ENCODE data around the gene TNIP1.

The TNIP1 gene

DNA sequence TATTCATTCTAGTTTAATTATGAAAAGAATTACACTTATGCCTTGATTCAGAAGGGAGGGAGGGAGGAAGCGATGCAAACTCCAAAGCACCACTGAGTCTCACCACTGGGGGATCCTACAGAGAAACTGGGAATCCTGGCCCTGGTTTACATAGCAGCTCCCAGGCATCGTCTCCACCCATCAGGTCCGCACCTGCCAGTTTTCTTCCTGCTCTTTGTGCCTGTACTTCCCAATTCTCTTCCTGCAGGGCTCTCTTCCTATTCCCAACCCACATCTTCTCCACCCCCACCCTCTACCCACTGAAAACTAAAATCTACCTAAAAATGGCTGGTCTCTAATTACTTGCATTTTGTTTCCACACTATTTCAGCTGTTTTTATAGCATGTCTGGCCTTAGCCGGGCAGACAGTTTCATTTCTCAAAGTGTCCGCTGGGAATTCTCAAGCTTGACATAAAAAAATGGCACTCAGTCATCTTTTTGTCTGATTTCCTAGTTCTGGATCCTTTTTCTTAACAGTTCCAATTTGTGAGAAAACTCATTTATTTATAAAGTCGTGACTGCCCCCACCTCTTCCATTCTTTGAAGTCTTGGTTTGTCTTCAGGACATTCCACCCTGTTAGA, 1.6 kb upstream of the TNIP1 start:
- no peak for DNase-seq

DNA sequence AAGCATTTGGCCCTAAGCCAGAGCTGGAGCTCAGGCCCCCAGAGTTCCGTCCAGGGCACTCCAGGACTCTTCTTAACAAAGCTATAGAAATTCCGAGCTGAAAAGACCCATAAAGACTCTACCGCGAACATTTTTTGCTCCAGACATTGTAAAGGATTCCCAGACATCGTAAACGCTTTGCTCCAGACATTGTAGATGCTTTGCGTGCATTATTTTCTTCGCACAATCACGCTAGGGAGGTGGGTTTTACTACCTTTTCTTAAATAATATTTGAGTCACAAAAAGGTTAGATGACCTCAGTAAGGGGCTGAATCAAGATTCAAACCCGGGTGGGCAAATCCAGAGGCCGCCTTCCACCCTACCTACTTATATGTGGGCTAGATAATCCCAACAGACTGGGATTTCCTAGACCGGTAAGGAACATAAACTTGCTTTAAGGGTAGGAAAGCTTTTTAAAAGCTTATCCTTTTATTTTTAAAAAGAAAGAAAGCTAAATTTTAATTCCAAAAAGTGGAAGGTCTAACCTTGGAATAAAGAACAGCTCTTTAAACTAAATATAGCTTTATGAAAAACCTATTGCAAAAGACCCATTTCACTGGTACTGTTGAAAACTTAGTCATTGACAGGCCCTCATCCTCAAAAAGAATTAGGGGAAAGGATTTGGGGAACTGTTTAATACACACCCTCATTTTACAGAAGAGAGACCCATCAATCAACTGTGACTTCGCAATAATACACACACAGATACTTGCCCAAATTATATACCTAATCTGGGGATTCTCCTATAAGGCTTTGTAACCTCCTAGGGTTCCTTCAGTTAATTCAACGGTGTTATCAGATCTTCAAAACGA, 822 bp upstream of the TNIP1 start:
- DNase-seq, result no peak

DNA sequence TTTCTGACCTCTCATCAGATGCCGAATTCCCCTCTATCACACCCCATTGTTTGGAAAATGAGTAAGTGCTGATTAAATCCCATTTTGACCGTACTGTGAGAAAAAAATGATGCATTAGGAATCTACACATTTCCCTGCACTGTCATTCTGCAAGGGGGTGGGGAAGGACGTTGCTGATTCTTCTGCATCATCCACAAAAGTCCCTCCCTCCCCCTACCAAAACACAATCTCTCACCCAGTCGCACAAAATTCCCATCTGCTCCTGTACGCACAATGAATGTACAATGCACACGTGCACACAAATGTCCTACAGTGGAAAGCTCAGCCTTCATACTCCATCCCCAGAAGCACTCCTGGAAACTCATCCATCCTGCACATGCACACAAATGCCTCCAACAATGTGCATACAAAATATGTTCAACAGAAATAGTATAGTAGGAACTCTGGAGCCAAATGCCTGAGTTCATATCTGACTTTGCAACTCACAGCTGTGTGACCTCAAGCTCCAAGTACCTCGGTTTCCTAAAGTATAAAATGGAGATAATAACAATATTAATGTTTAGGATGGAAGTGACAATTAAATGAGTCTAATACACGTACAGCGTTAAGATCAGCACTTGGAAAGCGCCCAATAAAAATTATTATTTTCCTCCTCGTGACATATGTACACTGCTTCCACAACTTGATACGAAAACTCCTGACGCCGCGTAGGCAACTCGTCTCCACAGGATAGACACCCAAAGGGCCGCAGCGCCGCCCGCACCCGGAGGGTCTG, 809 bp downstream of the TNIP1 start:
- peak; percentile 26 for DNase-seq

DNA sequence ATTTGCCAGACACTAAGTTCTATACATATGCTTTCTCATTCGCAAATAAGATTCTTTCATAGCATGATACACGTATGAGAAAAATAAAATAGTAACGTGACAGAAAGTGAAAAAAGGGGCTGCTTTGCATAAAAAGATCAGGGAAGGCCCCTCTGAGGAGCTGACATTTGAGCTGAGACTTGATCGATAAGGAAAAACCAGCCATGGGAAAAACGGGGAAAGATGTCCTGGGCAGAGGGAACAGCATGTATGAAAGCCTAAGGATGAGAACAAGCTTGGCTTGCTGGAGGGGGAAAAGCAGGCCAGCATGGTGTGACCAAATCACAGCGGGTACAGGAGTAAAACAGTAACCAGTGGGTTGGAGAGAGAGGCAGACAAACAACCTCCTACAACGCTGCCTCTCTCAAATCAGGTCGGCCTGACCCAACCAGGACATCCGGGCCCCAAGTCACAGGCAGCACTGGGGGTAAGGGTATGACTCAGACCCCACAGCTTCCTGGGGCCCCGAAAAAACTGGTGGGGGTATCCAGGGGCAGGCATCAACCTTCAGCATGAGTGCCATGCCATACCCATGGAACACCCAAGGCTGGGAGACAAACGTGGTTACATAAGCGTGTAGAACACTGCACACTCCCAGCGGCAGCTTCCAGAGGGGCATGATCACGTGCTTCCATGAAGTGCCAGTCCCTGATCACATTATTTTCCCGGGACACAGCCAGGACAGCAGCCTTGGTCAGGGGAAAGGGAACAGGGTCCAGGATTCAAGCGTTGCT, 2.2 kb downstream of the TNIP1 start:
- DNase-seq, result no peak

DNA sequence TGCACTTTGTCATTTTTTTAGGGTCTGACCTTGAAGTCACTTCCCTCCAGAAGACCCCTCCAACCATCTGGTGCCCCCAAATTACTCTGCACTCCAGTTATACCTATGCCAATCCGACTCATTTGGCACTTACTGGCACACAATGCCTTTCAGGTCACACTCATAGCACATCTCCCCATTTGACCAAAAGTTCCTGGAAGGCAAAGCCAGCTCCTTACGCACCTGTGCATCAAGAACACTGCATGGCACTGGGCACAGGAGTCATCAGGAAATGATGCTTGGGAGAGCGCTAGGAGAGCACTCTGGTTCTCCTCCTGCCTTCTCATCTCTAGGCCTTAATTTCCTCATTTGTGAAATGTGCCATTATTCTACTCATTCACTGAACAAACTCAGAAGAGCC, 2.9 kb downstream of the TNIP1 start:
- DNase-seq, result no peak

DNA sequence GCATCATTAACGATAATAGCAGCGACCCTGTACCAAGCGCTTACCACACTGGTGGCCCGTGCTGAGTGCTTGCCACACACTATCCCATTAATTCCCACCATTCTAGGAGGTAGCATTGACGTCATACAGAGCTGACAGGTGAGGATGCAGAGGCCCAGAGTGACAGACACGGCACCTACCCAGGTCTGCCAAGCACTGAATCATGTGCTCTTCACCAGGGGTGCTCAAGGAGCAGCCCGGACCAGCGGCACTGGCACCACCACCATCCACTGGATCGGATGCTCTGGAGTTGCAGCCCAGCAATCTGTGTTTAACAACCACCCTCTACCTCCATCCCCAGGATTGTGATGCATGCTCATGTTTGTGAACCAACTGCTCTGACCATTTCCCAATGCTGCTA, 3.4 kb downstream of the TNIP1 start:
- no peak for DNase-seq

DNA sequence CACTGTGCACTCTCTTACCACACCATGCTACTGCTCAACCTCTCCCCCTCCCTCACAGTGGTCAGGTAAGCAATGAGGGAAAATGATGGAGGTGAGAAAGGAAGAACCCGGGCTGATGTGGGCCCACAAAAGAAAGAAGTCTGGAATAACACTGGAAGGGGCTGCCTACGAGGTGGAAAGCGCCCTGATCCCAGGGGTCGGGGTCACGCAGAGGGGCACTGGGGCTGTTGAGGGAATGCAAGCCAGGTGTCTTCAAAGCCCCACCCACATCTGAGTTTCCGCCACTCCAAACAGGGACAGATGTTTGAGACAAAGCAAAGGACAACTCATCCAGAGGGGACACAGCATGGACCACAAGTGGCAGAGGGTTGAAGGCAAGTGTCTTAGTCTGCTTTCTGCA, 4.2 kb downstream of the TNIP1 start:
- no peak for DNase-seq

DNA sequence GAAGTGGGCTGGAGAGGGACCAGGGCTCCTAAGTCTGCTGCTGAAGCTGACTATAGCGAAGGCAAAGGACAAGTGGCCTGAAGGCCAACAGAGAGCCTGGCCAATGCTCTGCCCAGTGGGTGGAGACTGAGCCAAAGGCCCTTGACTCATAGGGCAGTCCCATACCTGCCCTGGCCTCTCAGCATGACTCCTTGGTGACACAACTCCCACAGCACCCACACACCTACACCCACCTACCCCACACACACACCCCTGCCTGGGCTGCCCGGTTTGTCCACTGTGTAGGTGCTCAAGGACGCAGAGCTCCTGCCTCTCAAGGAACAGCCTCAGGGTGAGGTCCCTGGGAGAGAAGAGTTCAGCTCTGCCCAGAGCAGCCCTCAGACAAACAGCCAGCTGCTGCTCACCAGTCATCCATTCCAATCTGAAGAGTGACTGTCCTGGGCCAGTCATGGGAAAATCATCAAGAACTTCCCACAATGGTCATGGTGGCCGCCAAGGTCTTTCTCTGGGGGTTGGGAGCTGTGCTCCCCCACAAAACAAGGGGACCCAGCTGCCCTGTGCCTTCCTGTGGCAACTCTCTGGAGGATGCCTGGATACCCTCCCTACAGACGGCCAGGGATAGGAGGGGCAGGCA, 5.0 kb downstream of the TNIP1 start:
- DNase-seq, result no peak

DNA sequence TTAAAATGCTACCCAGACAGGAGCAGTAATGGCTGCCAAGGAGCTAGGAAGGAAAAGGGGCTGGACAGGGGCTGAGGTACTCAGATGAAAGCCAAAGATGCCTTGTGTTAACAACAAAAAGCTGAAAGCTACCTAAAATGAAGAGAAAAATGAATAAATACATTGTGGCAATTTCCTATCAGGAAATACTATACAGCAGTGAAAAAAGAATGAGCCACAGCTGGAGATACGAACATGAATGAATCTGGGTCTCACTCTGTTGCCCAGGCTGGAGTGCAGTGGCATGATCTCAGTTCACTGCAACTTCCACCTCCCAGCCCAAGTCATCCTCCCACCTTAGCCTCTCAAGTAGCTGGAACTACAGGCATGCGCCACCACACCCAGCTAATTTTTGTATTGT, 6.3 kb downstream of the TNIP1 start:
- DNase-seq, result no peak

DNA sequence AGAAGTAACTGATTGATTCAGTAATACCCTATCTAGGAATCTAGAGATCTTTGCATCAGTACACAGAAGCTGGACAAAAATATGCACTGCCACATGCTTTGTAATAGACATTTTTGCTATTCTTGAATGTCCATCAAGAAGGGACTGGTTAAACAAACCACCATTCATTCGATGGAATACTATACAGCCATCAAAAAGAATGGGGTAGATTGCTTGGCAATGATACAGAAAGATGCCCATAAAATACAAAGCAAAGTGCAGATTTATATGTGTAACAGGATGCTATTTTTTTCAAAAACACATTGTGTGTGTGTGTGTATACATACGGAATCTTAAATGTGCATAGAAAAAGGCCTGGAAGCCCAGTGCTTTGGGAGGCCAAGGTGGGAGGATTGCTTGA, 7.6 kb downstream of the TNIP1 start:
- DNase-seq, result no peak

DNA sequence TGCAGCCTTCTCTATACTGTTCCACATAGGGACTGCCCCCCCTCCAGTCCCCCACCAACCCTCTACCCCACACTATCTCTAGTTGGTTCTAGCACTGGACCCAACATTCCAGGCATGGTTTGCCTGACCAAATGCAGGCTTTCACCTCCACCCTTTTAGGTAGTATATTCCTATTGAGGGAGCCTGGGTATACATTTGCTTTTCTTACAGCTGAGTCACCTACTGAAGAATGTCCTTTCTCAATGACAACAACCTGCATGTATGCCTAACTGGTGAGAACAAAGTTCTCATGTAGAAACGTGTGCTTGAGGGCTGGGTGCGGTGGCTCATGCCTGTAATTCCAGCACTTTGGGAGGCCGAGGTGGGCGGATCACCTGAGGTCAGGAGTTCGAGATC, 8.2 kb downstream of the TNIP1 start:
- no peak for DNase-seq

DNA sequence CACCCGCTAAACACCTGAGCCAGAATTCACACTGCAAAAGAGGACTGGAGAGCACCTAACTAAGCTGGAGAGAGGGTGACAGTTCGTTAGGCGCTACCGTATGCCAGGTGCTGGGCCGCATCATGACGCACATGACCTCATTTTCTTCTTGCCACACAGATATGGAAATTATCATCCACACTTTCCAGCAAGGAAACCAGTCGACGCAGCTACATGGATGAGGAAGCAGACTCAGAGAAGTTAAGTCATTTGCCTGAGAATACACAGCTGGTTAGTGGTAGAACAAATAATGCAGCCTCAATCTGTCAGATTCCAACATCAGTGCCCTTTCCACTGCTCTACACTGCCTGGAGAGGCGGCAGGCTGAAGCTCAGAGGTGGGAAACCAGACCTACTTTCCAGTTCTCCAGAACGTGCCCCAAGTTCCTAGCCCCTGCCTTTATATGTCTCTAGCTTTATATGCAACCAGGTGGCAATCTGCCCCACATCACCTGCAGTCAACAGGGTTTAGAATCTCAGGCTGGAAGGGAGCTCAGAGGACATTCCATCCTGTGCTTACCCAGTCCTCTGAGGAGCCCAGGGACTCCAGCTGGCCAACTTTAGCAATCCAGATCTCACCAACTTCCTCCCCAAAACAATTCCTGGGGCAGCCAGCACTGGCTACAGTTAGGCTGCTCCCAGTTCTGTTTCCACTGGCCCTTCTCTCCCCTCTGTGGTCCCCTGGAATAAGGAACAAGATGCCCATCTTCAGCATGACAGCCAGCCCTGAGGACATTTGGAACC, 8.8 kb downstream of the TNIP1 start:
- no peak for DNase-seq

DNA sequence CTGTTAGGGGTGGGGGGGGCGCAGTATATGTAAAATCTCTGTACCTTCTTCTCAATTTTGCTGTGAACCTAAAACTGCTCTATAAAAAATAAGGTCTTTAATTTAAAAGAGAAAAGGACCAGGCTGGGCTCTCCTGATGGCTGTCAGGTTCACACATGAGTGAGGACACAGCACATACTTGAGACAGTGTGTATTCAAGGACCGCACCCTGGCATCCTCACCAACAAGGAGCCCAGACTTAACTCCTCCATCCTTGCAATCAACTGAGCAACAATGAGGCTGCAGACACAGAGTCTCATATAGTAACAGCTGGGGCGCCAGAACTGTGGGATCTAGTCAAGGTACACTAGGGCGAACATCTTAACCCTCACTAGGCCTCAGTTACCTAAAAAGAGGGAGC, 9.8 kb downstream of the TNIP1 start:
- DNase-seq, result no peak

DNA sequence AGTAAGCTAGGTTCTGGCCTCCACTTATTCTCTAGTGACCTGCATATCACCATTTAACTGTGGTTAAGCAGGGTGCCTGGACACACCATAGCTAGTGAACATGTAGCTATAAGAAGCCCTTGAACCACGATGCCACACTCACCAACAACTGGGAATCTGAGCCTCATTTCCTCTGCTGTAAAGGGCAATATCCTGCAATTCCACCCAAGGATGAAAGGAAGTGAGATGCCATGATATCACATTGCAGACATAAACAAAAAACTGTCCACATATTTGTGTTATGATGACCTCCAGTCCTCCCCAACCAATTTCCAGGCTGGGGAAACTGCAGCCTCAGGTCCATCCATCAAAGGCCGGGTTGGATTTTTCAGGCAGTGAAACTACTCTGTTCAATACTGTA, 10.4 kb downstream of the TNIP1 start:
- DNase-seq, result no peak

DNA sequence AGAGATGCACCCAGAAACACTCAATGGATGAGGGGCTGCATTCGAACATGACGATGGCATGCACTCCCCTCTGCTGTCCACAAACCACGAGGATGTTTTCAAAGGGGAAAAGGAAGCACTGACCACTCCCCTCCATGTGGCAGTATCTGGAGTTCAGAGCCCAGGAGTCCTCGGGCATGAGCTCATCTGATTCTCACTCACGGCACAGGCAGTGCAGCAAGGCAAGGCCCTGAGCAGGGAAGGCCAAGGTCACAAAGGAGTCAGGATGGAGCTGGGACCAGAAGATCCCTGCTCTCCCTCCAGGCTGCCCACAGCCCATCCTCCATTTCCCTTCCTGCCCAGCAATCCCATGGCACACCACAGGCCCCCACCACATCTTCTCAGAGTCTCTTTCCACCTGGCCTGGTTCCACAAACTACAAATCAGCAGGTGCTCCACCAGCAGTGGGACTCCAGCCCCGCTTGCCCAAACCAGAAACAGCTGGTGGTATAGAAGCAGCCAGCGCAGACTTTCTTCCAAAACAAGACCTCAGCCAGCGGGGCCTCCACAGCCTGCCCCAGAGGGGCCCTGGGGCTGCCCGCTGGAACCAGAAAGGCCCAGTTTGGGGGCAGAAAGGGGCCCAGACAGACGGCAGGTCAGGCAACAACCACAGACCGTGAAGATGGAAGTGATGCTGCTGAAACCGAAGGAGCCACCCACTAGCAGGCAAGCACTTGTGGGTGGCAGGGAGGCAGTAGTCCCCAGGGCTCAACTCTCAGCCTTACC, 12.2 kb downstream of the TNIP1 start:
- no peak for DNase-seq

DNA sequence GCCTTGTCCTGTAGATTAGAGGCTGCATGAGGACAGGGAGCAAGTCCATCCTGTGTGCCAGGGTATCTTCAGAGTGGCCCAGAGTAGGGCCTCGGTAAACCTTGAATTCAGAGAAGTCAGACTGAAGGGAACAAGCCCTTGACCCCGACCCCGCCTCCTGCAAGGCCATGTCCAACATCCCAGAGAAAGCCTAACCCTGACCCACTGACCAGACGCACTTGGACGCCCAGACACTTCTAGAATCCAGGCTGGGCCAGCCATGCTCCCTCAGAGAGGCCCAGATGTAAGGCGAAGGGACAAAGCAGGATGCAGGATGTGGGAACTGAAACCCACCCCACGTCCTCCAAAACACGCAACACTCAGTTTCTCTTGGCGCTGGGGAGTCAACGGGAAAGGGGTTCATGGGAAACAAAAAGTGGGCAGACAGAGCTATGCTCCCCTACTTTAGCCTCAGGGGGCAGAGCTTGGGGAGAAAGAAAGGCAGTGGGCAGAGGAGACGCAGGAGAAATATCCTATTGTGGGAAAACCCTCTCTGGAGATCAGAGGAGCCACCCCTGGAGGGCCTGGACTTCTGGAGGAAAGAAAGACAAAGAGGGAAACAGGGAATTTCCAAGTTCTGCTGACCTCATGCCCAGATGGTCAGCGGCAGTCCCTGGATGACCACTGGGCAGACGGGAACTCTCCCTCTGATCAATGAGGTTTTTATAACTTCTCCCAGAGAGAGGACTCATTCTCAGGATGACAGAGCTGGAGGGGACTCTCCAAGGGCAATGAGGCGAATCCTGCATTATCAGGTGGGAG, 13.0 kb downstream of the TNIP1 start:
- DNase-seq, result no peak

DNA sequence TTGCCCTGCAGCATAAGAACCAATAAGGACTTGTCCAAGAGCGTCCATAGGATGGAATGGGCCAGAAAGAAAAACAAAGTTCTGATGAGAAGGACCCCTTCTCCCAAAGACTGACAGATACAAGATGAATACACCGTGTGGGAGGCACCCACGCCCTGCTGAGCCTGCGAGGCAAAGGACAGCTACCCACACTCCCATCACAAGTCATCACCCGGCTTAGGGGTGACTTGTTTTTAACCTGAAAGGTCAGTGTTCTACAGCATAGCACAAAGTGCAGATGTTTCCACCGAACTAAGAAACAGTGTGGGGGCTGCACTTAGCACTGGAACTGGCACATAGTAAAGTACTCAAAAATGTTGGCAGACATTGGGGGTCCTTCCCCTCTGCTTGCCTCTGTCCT, 13.9 kb downstream of the TNIP1 start:
- DNase-seq, result no peak

DNA sequence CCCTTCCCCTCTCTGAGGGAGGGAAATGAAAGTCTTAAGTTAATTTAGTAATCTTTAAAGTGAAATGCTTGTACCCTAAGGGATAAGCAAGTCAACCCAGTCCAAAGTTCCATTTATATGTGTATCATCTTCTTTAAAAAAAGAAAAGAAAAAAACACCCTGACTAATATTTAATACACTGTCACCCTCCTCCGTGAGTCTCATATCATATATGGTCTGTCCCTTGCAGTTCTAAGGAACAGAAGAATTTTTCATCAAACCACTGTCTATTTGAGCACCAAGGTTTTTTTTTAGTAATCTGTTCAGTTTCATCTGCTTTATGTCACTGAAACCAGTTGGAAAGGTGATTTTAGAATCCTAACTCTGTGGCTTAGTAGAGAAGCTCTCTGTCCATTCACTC, 15.2 kb downstream of the TNIP1 start:
- no peak for DNase-seq

DNA sequence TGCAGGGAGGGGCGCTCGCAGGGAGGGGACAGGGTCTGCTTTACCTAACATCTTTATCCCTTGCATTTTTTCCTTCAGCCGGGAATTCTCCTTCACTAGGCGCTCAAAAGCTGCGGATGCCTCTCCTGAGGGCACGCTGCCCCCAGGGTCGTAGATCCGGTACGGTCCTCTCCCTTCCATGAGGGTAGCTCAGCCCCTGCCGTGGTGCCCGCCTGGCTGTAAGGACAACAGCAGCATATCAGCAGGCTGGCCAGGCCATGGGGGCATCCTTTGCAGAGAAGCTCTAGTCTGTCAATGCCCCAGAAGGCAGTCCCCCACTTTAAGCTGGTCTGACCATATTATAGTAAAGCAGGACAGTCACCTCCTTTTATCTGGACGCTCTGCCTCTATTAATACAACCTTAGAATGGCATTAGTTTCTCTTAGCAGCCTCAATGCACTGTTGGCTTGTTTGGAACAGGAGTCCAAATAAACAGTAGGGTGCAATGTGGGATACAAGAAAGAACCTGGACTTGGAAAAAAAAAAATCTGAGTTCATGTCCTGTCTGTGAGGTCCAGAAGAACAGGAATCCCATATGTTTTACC, 15.8 kb downstream of the TNIP1 start:
- no peak for DNase-seq

Measured in NCI-H1105 treated with DMSO at 0.1 percent for 48 hours (cell line).